ENCODE measurements around the gene USP22. TPM values are rescaled to one million over a fixed set of nuclear protein-coding genes. Genes with fewer than 3 reads are reported as not detected.

The USP22 gene
- total RNA-seq, 2 donors from 2014 or later, result 130 to 154 TPM

DNA sequence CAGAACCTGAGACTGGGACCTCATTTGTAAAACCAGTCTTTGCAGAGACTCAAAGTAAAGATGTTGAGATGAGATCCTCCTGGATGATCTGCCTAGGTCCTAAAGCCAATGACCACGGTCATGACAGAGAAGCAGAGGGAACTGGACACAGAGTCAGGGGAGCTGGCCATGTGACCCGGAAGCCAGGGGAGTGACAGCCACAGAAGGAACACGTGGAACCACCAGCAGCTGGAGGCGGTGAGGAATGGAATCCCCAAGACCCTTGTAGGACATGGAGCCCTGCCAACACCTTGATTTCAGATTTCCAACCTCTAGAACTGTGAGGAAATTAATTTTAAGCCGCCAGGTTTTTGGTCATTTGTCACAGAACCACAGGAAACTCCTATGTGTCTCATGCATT lies 37.0 kb downstream of the USP22 start:
- no peak for ATAC-seq (ENCODE audit: insufficient number of reproducible peaks, low FRiP score, low read depth)
- Histone ChIP-seq H3K27ac (no peak overlapping the region), H3K4me1 (ENCODE audit: control insufficient read depth in 1 of 2, low read depth in 2 of 2) (no peaks in the 10 kb centered on the region), H3K9me3 (no peaks in the 10 kb centered on the region), H3K4me3 (no peak overlapping the region), H3K36me3 (peaks cover 86% of the 10 kb centered on the region), H3K27me3 (replicated peaks; ENCODE audit: insufficient read depth) (no peaks in the 10 kb centered on the region)
- DNase-seq (ENCODE audit: low spot score), result no peak
- TF ChIP-seq, protein P1, sequence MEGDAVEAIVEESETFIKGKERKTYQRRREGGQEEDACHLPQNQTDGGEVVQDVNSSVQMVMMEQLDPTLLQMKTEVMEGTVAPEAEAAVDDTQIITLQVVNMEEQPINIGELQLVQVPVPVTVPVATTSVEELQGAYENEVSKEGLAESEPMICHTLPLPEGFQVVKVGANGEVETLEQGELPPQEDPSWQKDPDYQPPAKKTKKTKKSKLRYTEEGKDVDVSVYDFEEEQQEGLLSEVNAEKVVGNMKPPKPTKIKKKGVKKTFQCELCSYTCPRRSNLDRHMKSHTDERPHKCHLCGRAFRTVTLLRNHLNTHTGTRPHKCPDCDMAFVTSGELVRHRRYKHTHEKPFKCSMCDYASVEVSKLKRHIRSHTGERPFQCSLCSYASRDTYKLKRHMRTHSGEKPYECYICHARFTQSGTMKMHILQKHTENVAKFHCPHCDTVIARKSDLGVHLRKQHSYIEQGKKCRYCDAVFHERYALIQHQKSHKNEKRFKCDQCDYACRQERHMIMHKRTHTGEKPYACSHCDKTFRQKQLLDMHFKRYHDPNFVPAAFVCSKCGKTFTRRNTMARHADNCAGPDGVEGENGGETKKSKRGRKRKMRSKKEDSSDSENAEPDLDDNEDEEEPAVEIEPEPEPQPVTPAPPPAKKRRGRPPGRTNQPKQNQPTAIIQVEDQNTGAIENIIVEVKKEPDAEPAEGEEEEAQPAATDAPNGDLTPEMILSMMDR (IDR thresholded peaks at IDR 0.05), result no peak

- Histone ChIP-seq H3K4me1 (ENCODE audit: control insufficient read depth in 1 of 2, low read depth in 2 of 2) (peaks cover 0 to 1% of the 10 kb centered on the region in 2 donors), H3K9me3 (no peaks in the 10 kb centered on the region), H3K36me3 (peaks cover 82% of the 10 kb centered on the region), H3K4me3 (no peak overlapping the region), H3K27me3 (replicated peaks; ENCODE audit: insufficient read depth) (no peaks in the 10 kb centered on the region), H3K27ac (no peak overlapping the region)
- ATAC-seq (ENCODE audit: insufficient number of reproducible peaks, low FRiP score, low read depth) (no peak), DNase-seq (ENCODE audit: low spot score) (no peak)
- TF ChIP-seq, protein P1 (IDR thresholded peaks at IDR 0.05), result no peak
These were observed 37.4 kb downstream of the USP22 start for GRCh38 chr17:21005367-21005766.

- Histone ChIP-seq H3K27ac (no peak overlapping the region), H3K4me1 (ENCODE audit: control insufficient read depth in 1 of 2, low read depth in 2 of 2) (peaks cover 2 to 12% of the 10 kb centered on the region in 2 donors), H3K36me3 (peaks cover 71% of the 10 kb centered on the region), H3K4me3 (no peak overlapping the region), H3K27me3 (replicated peaks; ENCODE audit: insufficient read depth) (no peaks in the 10 kb centered on the region), H3K9me3 (no peaks in the 10 kb centered on the region)
- no peak for ATAC-seq (ENCODE audit: insufficient number of reproducible peaks, low FRiP score, low read depth)
- no peak for DNase-seq (ENCODE audit: low spot score)
- TF ChIP-seq, protein P1 (IDR thresholded peaks at IDR 0.05), result no peak
These were observed 38.5 kb downstream of the USP22 start for GRCh38 chr17:21004016-21004930.

DNA sequence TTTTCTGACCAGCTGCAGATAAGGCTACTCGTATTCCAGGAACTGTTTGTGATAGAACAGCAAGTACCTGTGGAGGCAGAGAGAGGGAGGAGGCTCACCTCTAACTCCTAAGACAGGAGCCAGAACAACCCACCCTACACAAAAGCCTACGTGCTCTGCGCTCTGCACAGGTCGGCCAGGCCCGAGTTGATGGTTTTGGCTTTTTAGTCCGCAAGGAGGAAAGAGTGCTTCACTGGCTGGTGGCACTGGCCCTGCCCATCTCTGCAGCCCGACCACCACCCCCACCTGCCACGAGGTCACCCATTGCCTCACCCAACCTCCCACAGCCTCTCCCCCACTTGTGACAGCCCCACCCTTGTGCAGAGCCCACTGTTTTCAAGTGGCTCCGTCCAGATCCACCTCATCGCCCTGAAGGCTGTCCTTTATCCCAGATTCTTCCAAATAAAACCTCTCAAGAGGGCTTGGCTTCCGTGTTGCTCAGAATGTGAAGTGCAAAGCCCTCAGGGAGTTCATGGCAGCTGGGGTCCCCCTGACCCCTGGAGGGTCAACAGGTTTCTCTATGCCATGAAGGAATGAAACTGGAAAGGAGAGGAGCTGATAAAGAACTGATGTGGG lies 39.7 kb downstream of the USP22 start:
- H3K27me3 ChIP-seq (replicated peaks; ENCODE audit: insufficient read depth), result no peaks in the 10 kb centered on the region
- TF ChIP-seq, protein P1 (IDR thresholded peaks at IDR 0.05), result no peak
- H3K9me3 ChIP-seq, result no peaks in the 10 kb centered on the region
- ATAC-seq (ENCODE audit: insufficient number of reproducible peaks, low FRiP score, low read depth) (no peak), DNase-seq (ENCODE audit: low spot score) (no peak)
- H3K4me3 ChIP-seq, result no peak overlapping the region
- H3K36me3 ChIP-seq, result peaks cover 61% of the 10 kb centered on the region
- no peak overlapping the region for H3K27ac ChIP-seq
- H3K4me1 ChIP-seq (ENCODE audit: control insufficient read depth in 1 of 2, low read depth in 2 of 2), result peaks cover 4 to 20% of the 10 kb centered on the region in 2 donors

GRCh38 chr17:21002309-21003006 lies 40.4 kb downstream of the USP22 start:
- H3K4me3 ChIP-seq, result no peak overlapping the region
- TF ChIP-seq, protein P1 (IDR thresholded peaks at IDR 0.05), result no peak
- H3K9me3 ChIP-seq, result no peaks in the 10 kb centered on the region
- H3K27me3 ChIP-seq (replicated peaks; ENCODE audit: insufficient read depth), result no peaks in the 10 kb centered on the region
- peaks cover 54% of the 10 kb centered on the region for H3K36me3 ChIP-seq
- no peak overlapping the region for H3K27ac ChIP-seq
- ATAC-seq (ENCODE audit: insufficient number of reproducible peaks, low FRiP score, low read depth) (no peak), DNase-seq (ENCODE audit: low spot score) (no peak)
- peaks cover 4 to 20% of the 10 kb centered on the region in 2 donors for H3K4me1 ChIP-seq (ENCODE audit: control insufficient read depth in 1 of 2, low read depth in 2 of 2)
